ENCODE results near the gene DCUN1D2.
A peak's percentile ranks its signal among the peaks of the same experiment; 100 is the strongest.

DCUN1D2 gene

GRCh38 chr13:113532156-113532806 is 41.8 kb upstream of the DCUN1D2 start:
- Histone ChIP-seq H3K4me3 (ENCODE audit: low read depth in 1 of 2, low read length in 1 of 2) (no peak overlapping the region), H3K9me3 (no peaks in the 10 kb centered on the region), H3K27me3 (no peaks in the 10 kb centered on the region), H3K36me3 (peaks cover 72% of the 10 kb centered on the region), H3K27ac (no peak overlapping the region), H3K4me1 (ENCODE audit: control insufficient read depth in 1 of 2, insufficient read depth in 1 of 2, low read depth in 1 of 2, low read length in 1 of 2) (peaks cover 34 to 35% of the 10 kb centered on the region in 2 experiments)
- TF ChIP-seq CTCF (IDR thresholded peaks at IDR 0.05) = no peak

GRCh38 chr13:113531041-113531873 is 40.7 kb upstream of the DCUN1D2 start:
- Histone ChIP-seq H3K36me3 (peaks cover 63% of the 10 kb centered on the region), H3K27ac (no peak overlapping the region)
- no peak for TF ChIP-seq CTCF (IDR thresholded peaks at IDR 0.05)

GRCh38 chr13:113528813-113529180 is 38.3 kb upstream of the DCUN1D2 start:
- no peak overlapping the region for H3K4me3 ChIP-seq (ENCODE audit: low read depth in 1 of 2, low read length in 1 of 2)
- no peaks in the 10 kb centered on the region for H3K9me3 ChIP-seq
- peaks cover 45 to 46% of the 10 kb centered on the region in 2 experiments for H3K4me1 ChIP-seq (ENCODE audit: control insufficient read depth in 1 of 2, insufficient read depth in 1 of 2, low read depth in 1 of 2, low read length in 1 of 2)
- peaks cover 61% of the 10 kb centered on the region for H3K36me3 ChIP-seq
- H3K27me3 ChIP-seq = no peaks in the 10 kb centered on the region
- H3K27ac ChIP-seq = peak overlapping the region; percentile 85
- no peak for TF ChIP-seq CTCF (IDR thresholded peaks at IDR 0.05)

More at GRCh38 chr13:113531041-113531873, 40.7 kb upstream of the DCUN1D2 start:
- no peaks in the 10 kb centered on the region for H3K9me3 ChIP-seq
- no peaks in the 10 kb centered on the region for H3K27me3 ChIP-seq
- H3K4me3 ChIP-seq (ENCODE audit: low read depth in 1 of 2, low read length in 1 of 2) = no peak overlapping the region
- peaks cover 44 to 46% of the 10 kb centered on the region in 2 experiments for H3K4me1 ChIP-seq (ENCODE audit: control insufficient read depth in 1 of 2, insufficient read depth in 1 of 2, low read depth in 1 of 2, low read length in 1 of 2)

- H3K9me3 ChIP-seq = no peaks in the 10 kb centered on the region
- peak overlapping the region; percentile 85 for H3K27ac ChIP-seq
- H3K27me3 ChIP-seq = no peaks in the 10 kb centered on the region
- peaks cover 45 to 46% of the 10 kb centered on the region in 2 experiments for H3K4me1 ChIP-seq (ENCODE audit: control insufficient read depth in 1 of 2, insufficient read depth in 1 of 2, low read depth in 1 of 2, low read length in 1 of 2)
- H3K4me3 ChIP-seq (ENCODE audit: low read depth in 1 of 2, low read length in 1 of 2) = peak overlapping the region; percentile 33 to 38
- TF ChIP-seq CTCF (IDR thresholded peaks at IDR 0.05) = no peak
- peaks cover 55% of the 10 kb centered on the region for H3K36me3 ChIP-seq
Observed at GRCh38 chr13:113528101-113528812, 37.7 kb upstream of the DCUN1D2 start.

GRCh38 chr13:113527272-113527958 is 36.9 kb upstream of the DCUN1D2 start:
- Histone ChIP-seq H3K4me1 (ENCODE audit: control insufficient read depth in 1 of 2, insufficient read depth in 1 of 2, low read depth in 1 of 2, low read length in 1 of 2) (peaks cover 45 to 46% of the 10 kb centered on the region in 2 experiments), H3K27me3 (no peaks in the 10 kb centered on the region), H3K4me3 (ENCODE audit: low read depth in 1 of 2, low read length in 1 of 2) (peak overlapping the region; percentile 33 to 38), H3K36me3 (peaks cover 55% of the 10 kb centered on the region), H3K9me3 (no peaks in the 10 kb centered on the region), H3K27ac (peak overlapping the region; percentile 85)
- no peak for TF ChIP-seq CTCF (IDR thresholded peaks at IDR 0.05)
